Measurements from ENCODE around the gene ARSJ.

Gene ARSJ

DNA sequence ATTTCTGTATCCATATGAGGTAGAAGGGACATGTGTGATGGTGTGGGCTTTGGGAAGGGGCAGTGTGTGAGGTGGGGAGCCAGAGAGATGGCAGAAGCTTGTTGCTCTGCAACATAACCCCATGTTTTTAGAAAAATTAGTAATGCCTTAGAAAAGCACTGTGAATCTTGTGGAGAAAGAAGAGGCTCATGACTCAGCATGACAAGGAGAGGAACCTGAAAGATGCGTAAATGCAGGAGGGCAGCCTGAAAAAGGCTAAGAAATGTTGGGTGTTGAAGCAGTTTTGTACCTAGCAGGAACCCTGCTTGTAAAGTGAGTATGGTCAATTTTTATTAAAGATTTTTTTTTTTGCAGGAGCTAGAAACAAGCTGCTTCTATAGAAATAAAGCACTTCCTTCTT lies 59.8 kb downstream of the ARSJ start:
- TF ChIP-seq POLR2A (IDR thresholded peaks at IDR 0.05; ENCODE audit: low read depth, low read length), result no peak
- peak; percentile 36 for FAIRE-seq
- DNase-seq (ENCODE audit: insufficient read length, low spot score), result no peak

DNA sequence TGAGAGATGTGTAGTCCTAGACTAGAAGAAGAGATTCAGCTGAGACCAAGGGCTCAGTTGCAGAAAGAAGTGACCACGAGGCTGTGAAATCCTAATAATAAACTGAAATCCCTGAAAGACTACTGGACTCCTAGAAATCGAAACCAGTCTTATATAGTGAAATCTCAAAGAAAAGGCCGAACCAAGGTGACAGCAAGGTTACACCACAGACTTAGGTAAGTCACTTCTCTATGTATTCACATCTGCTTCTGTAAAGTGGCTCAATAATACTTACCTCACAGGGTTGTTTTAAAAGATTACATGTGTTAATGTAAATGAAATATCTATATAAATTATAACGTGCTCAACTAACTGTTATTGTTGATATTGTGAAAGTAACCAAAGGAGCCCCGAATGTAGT lies 60.3 kb downstream of the ARSJ start:
- DNase-seq (ENCODE audit: insufficient read length, low spot score) (no peak), FAIRE-seq (no peak)
- no peak for TF ChIP-seq POLR2A (IDR thresholded peaks at IDR 0.05; ENCODE audit: low read depth, low read length)

DNA sequence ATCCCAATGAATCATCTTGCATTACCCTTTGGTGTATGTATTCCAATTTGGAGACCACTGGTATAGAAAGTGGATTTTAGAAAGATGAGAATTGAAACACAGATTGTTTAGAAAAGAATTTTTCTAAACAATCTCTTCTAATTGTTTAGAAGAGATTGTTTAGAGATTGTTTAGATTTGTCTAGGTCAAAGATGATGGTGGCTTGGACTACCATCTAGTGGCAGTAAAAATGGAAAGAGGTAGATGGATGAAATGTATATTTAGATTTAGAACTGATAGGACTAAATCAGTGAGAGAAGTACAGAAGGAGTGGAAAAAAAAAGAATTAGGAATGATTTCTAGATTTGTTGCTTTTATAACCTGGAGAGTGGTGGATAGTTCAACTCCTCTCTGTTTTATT lies 70.6 kb downstream of the ARSJ start:
- no peak for TF ChIP-seq POLR2A (IDR thresholded peaks at IDR 0.05; ENCODE audit: low read depth, low read length)
- DNase-seq (ENCODE audit: insufficient read length, low spot score) (no peak), FAIRE-seq (no peak)

DNA sequence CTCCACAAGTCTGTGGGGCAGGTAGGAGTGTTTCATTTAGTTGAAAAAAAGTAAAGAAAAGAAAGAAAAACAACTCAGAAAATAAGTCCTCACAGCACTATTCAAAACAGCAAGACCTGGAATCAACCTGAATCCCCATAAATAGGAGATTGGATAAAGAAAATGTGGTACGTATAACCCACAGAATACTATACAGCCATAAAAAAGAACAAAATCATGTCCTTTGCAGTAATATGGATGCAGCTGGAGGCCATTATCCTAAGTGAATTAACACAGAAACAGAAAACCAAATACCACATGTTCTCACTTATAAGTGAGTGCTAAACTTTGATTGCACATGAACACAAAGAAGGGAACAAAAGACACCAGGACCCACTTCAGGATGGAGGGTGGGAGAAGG lies 71.9 kb downstream of the ARSJ start:
- TF ChIP-seq POLR2A (IDR thresholded peaks at IDR 0.05; ENCODE audit: low read depth, low read length), result no peak
- FAIRE-seq (no peak), DNase-seq (ENCODE audit: insufficient read length, low spot score) (no peak)

DNA sequence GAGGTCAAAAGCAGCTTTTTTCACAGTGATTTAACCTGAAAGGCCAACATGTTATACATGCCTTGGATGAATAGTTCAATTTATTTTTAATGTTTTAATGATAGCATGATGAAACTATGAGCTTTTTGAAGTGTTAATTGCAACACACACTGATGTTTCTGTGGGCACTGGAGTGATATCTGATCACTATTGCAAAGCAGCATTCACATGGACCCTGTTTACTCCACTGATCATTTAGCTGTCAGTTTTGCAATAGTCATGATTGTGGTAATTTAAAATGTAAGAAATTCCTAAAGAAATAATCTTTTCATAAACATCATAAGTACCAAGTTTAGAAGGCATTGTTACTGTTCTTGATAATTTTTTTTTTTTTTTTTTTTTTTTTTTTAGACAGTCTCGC lies 74.1 kb downstream of the ARSJ start:
- no peak for TF ChIP-seq POLR2A (IDR thresholded peaks at IDR 0.05; ENCODE audit: low read depth, low read length)
- FAIRE-seq (no peak), DNase-seq (ENCODE audit: insufficient read length, low spot score) (no peak)

DNA sequence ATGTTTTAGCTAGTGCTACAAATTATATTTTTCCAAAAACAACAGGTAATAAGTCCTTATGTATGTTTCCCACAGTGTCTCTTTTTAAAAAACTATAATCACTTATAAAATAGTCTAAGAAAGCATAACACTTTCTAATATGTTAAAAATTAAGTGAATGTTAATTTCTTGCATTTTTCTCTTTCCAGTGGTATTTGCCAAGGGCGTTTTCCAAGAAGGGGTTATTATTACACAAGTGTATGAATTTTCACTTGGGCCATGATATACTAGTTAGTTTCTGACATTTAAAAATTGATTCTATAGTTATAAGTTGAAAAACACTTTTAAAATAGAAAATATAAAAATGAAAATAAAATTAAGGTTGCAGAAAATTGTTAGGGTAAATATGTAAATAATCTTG lies 74.6 kb downstream of the ARSJ start:
- no peak for TF ChIP-seq POLR2A (IDR thresholded peaks at IDR 0.05; ENCODE audit: low read depth, low read length)
- no peak for DNase-seq (ENCODE audit: insufficient read length, low spot score)
- FAIRE-seq, result no peak

DNA sequence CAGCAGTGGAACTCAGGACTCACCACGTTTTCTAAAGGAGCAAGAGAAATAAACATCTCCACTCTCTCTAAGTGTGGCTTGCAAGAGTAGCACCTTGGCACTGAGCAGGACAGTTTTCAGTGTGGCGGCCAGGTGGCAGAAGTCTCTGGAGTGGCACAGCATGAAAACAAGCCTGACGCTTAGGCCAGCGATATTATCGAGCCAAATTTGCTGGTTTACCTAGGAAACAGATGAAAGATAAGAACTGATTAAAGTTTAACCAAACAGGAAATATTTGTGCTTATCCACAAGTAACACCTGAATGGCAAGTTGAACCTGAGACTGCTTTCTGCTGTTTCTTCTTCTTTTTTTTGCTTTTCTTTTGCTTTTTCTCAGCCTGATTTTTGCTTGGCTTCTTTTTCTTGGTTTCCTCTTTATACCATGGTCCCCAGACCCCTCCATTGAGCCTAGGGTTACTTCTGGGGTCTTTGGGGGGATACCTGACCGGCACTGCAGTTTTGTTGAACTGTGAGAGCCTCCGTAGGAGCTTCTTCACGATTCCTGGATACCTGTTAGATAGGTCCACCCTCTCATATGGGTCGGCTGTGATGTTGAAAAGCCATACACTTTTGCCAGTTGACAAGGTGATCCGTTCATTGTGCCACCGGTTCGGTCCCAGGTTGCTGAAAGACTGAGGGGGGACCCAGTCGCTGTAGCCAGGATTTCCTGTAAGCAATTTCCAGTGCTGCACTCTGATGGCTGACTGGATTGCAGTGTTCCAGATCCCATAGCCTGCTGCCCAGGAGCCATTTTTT lies 77.3 kb downstream of the ARSJ start:
- DNase-seq (ENCODE audit: insufficient read length, low spot score) (no peak), FAIRE-seq (no peak)
- no peak for TF ChIP-seq POLR2A (IDR thresholded peaks at IDR 0.05; ENCODE audit: low read depth, low read length)

- FAIRE-seq (no peak), DNase-seq (ENCODE audit: insufficient read length, low spot score) (no peak)
- no peak for TF ChIP-seq POLR2A (IDR thresholded peaks at IDR 0.05; ENCODE audit: low read depth, low read length)
These were observed 80.0 kb downstream of the ARSJ start for GRCh38 chr4:113899271-113900070.

DNA sequence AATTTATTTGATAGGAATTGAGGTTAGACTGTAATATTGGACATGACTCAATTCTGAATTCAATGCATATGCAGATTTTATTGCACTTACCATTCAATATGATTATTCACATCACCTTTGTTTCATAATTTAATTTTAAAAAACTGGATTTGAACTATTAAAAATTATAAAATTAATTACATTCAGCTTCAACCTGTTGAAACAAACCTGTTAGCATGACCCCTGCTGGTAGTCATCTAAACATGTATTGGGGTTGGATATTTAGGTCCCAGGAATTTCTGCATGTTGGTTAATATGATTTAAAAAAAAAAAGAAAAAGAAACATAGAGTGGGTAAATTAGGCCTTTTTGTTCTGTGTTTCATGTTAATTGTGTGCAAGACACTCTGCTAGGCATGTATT lies 85.9 kb downstream of the ARSJ start:
- TF ChIP-seq POLR2A (IDR thresholded peaks at IDR 0.05; ENCODE audit: low read depth, low read length), result no peak
- no peak for DNase-seq (ENCODE audit: insufficient read length, low spot score)
- FAIRE-seq, result no peak

GRCh38 chr4:113888006-113888405 lies 91.4 kb downstream of the ARSJ start:
- FAIRE-seq, result no peak
- no peak for DNase-seq (ENCODE audit: insufficient read length, low spot score)
- no peak for TF ChIP-seq POLR2A (IDR thresholded peaks at IDR 0.05; ENCODE audit: low read depth, low read length)

DNA sequence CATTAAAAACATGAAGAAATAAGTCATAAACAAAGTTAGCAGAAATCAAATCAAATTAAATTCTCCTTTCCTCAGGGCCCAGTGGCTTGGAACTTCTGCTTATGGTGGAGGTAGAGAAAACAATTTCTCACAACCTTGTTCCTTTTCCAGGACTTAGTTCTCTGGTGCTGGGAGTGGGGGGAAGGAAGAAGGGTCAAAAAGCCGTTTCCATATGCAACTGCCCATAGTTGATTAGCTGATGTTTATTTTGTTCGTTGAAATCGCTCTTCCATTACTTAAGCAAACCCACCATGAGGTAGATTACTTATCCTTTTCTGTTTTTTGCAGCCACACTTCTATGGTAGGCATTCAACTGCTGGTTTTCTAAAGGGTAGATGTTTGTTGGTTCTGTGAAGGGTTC lies 94.2 kb downstream of the ARSJ start:
- DNase-seq (ENCODE audit: insufficient read length, low spot score), result no peak
- TF ChIP-seq POLR2A (IDR thresholded peaks at IDR 0.05; ENCODE audit: low read depth, low read length), result no peak
- no peak for FAIRE-seq

DNA sequence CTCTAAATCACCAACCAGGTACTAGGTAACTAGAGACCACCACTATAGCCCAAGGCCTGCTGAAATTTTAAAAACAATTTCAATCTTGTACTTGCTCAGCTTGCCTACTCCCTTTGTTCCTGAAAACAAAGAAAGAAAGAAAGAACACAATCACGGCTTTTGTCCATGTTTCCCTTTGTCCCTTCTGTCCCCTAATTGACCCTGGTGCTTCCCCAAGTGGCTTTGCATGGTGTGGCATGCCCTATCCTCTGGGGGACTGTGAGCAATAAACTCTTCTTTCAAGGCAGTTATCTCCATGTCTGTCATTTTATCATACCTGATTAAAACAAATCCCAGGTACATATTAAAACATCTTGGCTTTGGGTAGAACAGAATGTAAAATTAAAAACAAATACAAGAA lies 94.8 kb downstream of the ARSJ start:
- no peak for TF ChIP-seq POLR2A (IDR thresholded peaks at IDR 0.05; ENCODE audit: low read depth, low read length)
- FAIRE-seq (no peak), DNase-seq (ENCODE audit: insufficient read length, low spot score) (no peak)

GRCh38 chr4:113882668-113883067 lies 96.8 kb downstream of the ARSJ start:
- DNase-seq (ENCODE audit: insufficient read length, low spot score), result no peak
- FAIRE-seq, result no peak
- no peak for TF ChIP-seq POLR2A (IDR thresholded peaks at IDR 0.05; ENCODE audit: low read depth, low read length)

GRCh38 chr4:113881256-113881655 lies 98.2 kb downstream of the ARSJ start:
- FAIRE-seq (no peak), DNase-seq (ENCODE audit: insufficient read length, low spot score) (no peak)
- TF ChIP-seq POLR2A (IDR thresholded peaks at IDR 0.05; ENCODE audit: low read depth, low read length), result no peak
